ENCODE measurements around the gene USB1. TPM values are rescaled to one million over a fixed set of nuclear protein-coding genes. Genes with fewer than 3 reads are reported as not detected.

Gene USB1
- total RNA-seq, 1 donor from 2014 or later, result 14.9 TPM

- Mint-ChIP-seq H3K27ac (no peak overlapping the region), H3K27me3 (ENCODE audit: insufficient read depth, low read depth) (peaks cover 2% of the 10 kb centered on the region), H3K9me3 (no peaks in the 10 kb centered on the region), H3K36me3 (no peaks in the 10 kb centered on the region), H3K4me3 (no peak overlapping the region), H3K4me1 (peaks cover 14% of the 10 kb centered on the region)
- Histone ChIP-seq H3K4me3 (no peak overlapping the region), H3K79me2 (ENCODE audit: low read depth) (no peaks in the 10 kb centered on the region), H3K9me3 (ENCODE audit: low read depth) (no peaks in the 10 kb centered on the region), H2AFZ (replicated peaks) (no peak overlapping the region), H3K36me3 (no peaks in the 10 kb centered on the region), H3K9ac (no peak overlapping the region), H3F3A (ENCODE audit: low read depth) (peaks cover 4% of the 10 kb centered on the region), H3K4me1 (peaks cover 12% of the 10 kb centered on the region), H3K27me3 (no peaks in the 10 kb centered on the region), H4K20me1 (ENCODE audit: low read depth) (no peaks in the 10 kb centered on the region), H3K4me2 (no peak overlapping the region), H3K27ac (no peak overlapping the region)
- TF ChIP-seq, protein P1, sequence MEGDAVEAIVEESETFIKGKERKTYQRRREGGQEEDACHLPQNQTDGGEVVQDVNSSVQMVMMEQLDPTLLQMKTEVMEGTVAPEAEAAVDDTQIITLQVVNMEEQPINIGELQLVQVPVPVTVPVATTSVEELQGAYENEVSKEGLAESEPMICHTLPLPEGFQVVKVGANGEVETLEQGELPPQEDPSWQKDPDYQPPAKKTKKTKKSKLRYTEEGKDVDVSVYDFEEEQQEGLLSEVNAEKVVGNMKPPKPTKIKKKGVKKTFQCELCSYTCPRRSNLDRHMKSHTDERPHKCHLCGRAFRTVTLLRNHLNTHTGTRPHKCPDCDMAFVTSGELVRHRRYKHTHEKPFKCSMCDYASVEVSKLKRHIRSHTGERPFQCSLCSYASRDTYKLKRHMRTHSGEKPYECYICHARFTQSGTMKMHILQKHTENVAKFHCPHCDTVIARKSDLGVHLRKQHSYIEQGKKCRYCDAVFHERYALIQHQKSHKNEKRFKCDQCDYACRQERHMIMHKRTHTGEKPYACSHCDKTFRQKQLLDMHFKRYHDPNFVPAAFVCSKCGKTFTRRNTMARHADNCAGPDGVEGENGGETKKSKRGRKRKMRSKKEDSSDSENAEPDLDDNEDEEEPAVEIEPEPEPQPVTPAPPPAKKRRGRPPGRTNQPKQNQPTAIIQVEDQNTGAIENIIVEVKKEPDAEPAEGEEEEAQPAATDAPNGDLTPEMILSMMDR (IDR thresholded peaks at IDR 0.05), result no peak
- TF ChIP-seq EZH2phosphoT487 (IDR thresholded peaks at IDR 0.05), result no peak
- no peak for TF ChIP-seq EZH2 (IDR thresholded peaks at IDR 0.05)
- DNase-seq (ENCODE audit: low spot score), result no peak
Measured at GRCh38 chr16:58045096-58045495, 43.9 kb downstream of the USB1 start.

- Mint-ChIP-seq H3K9me3 (no peaks in the 10 kb centered on the region), H3K36me3 (no peaks in the 10 kb centered on the region), H3K4me1 (peaks cover 20% of the 10 kb centered on the region), H3K27me3 (ENCODE audit: insufficient read depth, low read depth) (peaks cover 2% of the 10 kb centered on the region), H3K27ac (no peak overlapping the region), H3K4me3 (no peak overlapping the region)
- no peaks in the 10 kb centered on the region for H3K36me3 ChIP-seq
- no peak overlapping the region for H2AFZ ChIP-seq (replicated peaks)
- H3K4me3 ChIP-seq, result no peak overlapping the region
- H3K9me3 ChIP-seq (ENCODE audit: low read depth), result no peaks in the 10 kb centered on the region
- no peak for DNase-seq (ENCODE audit: low spot score)
- H3K79me2 ChIP-seq (ENCODE audit: low read depth), result no peaks in the 10 kb centered on the region
- peaks cover 12% of the 10 kb centered on the region for H3K4me1 ChIP-seq
- H3K4me2 ChIP-seq, result no peak overlapping the region
- no peaks in the 10 kb centered on the region for H4K20me1 ChIP-seq (ENCODE audit: low read depth)
- TF ChIP-seq EZH2 (IDR thresholded peaks at IDR 0.05) (no peak), EZH2phosphoT487 (IDR thresholded peaks at IDR 0.05) (no peak)
- TF ChIP-seq, protein P1 (IDR thresholded peaks at IDR 0.05), result no peak
- H3K9ac ChIP-seq, result no peak overlapping the region
- no peak overlapping the region for H3K27ac ChIP-seq
- H3F3A ChIP-seq (ENCODE audit: low read depth), result peaks cover 4% of the 10 kb centered on the region
- H3K27me3 ChIP-seq, result no peaks in the 10 kb centered on the region
Measured at GRCh38 chr16:58046054-58046881, 45.1 kb downstream of the USB1 start.

- Histone ChIP-seq H3K79me2 (ENCODE audit: low read depth) (no peaks in the 10 kb centered on the region), H3K27me3 (no peaks in the 10 kb centered on the region), H3K9me3 (ENCODE audit: low read depth) (no peaks in the 10 kb centered on the region), H2AFZ (replicated peaks) (no peak overlapping the region), H3K4me1 (peaks cover 12% of the 10 kb centered on the region), H3K4me3 (no peak overlapping the region), H3K27ac (no peak overlapping the region), H3K4me2 (no peak overlapping the region), H3K9ac (no peak overlapping the region), H4K20me1 (ENCODE audit: low read depth) (no peaks in the 10 kb centered on the region), H3K36me3 (no peaks in the 10 kb centered on the region), H3F3A (ENCODE audit: low read depth) (peaks cover 4% of the 10 kb centered on the region)
- H3K36me3 Mint-ChIP-seq, result no peaks in the 10 kb centered on the region
- H3K27me3 Mint-ChIP-seq (ENCODE audit: insufficient read depth, low read depth), result peaks cover 2% of the 10 kb centered on the region
- H3K9me3 Mint-ChIP-seq, result no peaks in the 10 kb centered on the region
- no peak for TF ChIP-seq EZH2 (IDR thresholded peaks at IDR 0.05)
- TF ChIP-seq, protein P1 (IDR thresholded peaks at IDR 0.05), result no peak
- no peak for TF ChIP-seq EZH2phosphoT487 (IDR thresholded peaks at IDR 0.05)
- DNase-seq (ENCODE audit: low spot score), result no peak
- H3K4me3 Mint-ChIP-seq, result no peak overlapping the region
- H3K4me1 Mint-ChIP-seq, result peaks cover 20% of the 10 kb centered on the region
- peak overlapping the region; percentile 46 for H3K27ac Mint-ChIP-seq
Measured at GRCh38 chr16:58046936-58047335, 45.7 kb downstream of the USB1 start.
